Activated CD8-positive, alpha-beta memory T cell treated with anti-CD3 and anti-CD28 coated beads, Interleukin-2, amount 50 U/mL, for 48 hours (primary cell): Measurements from ENCODE around the gene NSG2.
"Not testable (repeated sequence)": the region's sequence is repeated elsewhere in the genome, so short reads cannot be mapped to it uniquely, and the experiment has no call there.

Experiments
- DNase-seq: peaks from one replicate; pipeline ENCODE4 v3.0.0-alpha.2; 2020

NSG2 gene

GRCh38 chr5:174106997-174107655 is 61.6 kb downstream of the NSG2 start:
- DNase-seq: no peak

- no peak for DNase-seq
Measured at GRCh38 chr5:174108745-174109144, 63.2 kb downstream of the NSG2 start.

GRCh38 chr5:174109698-174110260 is 64.3 kb downstream of the NSG2 start:
- DNase-seq: no peak

GRCh38 chr5:174110310-174110709 is 64.8 kb downstream of the NSG2 start:
- DNase-seq: no peak

GRCh38 chr5:174111287-174111973 is 65.9 kb downstream of the NSG2 start:
- DNase-seq: no peak

- DNase-seq: no peak
Measured at GRCh38 chr5:174115226-174115625, 69.7 kb downstream of the NSG2 start.

- no peak for DNase-seq
Measured at GRCh38 chr5:174118823-174119467, 73.4 kb downstream of the NSG2 start.

GRCh38 chr5:174119468-174119881 is 74.0 kb downstream of the NSG2 start:
- no peak for DNase-seq

GRCh38 chr5:174120401-174121005 is 75.0 kb downstream of the NSG2 start:
- no peak for DNase-seq

- no peak for DNase-seq
Measured at GRCh38 chr5:174134545-174134944, 89.0 kb downstream of the NSG2 start.

- no peak for DNase-seq
Measured at GRCh38 chr5:174139623-174140022, 94.1 kb downstream of the NSG2 start.

- no peak for DNase-seq
Measured at GRCh38 chr5:174140452-174141020, 95.0 kb downstream of the NSG2 start.

GRCh38 chr5:174141398-174141797 is 95.9 kb downstream of the NSG2 start:
- no peak for DNase-seq

GRCh38 chr5:174145091-174145490 is 99.6 kb downstream of the NSG2 start:
- DNase-seq: no peak

- DNase-seq: no peak
Measured at GRCh38 chr5:174145821-174146220, 100.3 kb downstream of the NSG2 start.

GRCh38 chr5:174146556-174146955 is 101.0 kb downstream of the NSG2 start:
- no peak for DNase-seq

- not testable (repeated sequence) for DNase-seq
Measured at GRCh38 chr5:174147012-174147411, 101.5 kb downstream of the NSG2 start.

- no peak for DNase-seq
Measured at GRCh38 chr5:174147551-174147950, 102.0 kb downstream of the NSG2 start.

- DNase-seq: no peak
Measured at GRCh38 chr5:174148721-174149120, 103.2 kb downstream of the NSG2 start.

GRCh38 chr5:174149426-174149825 is 103.9 kb downstream of the NSG2 start:
- DNase-seq: no peak

- DNase-seq: no peak
Measured at GRCh38 chr5:174149989-174150388, 104.5 kb downstream of the NSG2 start.

GRCh38 chr5:174151599-174152181 is 106.2 kb downstream of the NSG2 start:
- no peak for DNase-seq

- DNase-seq: no peak
Measured at GRCh38 chr5:174154559-174154958, 109.1 kb downstream of the NSG2 start.
